Activated naive CD8-positive, alpha-beta T cell treated with anti-CD3 and anti-CD28 coated beads, Interleukin-2, amount 50 U/mL, for 24 hours (primary cell): ENCODE measurements around the gene MCF2.

ENCODE experiments used
- ATAC-seq: fragments of 150-1000 bp; cut with Tn5 transposase; one replicate; pipeline ENCODE4 v1.10.0; 2021
- DNase-seq: peaks from one replicate; pipeline ENCODE4 v3.0.0; 2021
- H3K27ac Mint-ChIP-seq: one replicate; pipeline ENCODE4 v1.8.0; 2021; ENCODE audit warnings: mild to moderate bottlenecking, mixed read lengths
- H3K27me3 Mint-ChIP-seq: one replicate; pipeline ENCODE4 v1.8.0; 2021; ENCODE audit warnings: mixed read lengths
- H3K36me3 Mint-ChIP-seq: one replicate; pipeline ENCODE4 v1.8.0; 2021; ENCODE audit warnings: low read depth, mixed read lengths
- H3K4me1 Mint-ChIP-seq: one replicate; pipeline ENCODE4 v1.8.0; 2021; ENCODE audit warnings: mixed read lengths
- H3K4me3 Mint-ChIP-seq: one replicate; pipeline ENCODE4 v1.8.0; 2021; ENCODE audit warnings: mild to moderate bottlenecking, moderate library complexity, mixed read lengths
- H3K9me3 Mint-ChIP-seq: one replicate; pipeline ENCODE4 v1.8.0; 2021; ENCODE audit warnings: mixed read lengths

The MCF2 gene

GRCh38 chrX:139708067-139708466, at the start of gene MCF2:
TSS of gene MCF2 (minus strand) at chrX:139708167. CDS start at chrX:139651744, 56,423 bp downstream.
- no peak within 1 kb of the TSS for H3K4me3 Mint-ChIP-seq
- no peaks in the 10 kb centered on the region for H3K27me3 Mint-ChIP-seq
- no peaks in the 10 kb centered on the region for H3K4me1 Mint-ChIP-seq
- no peak within 1 kb of the TSS for H3K27ac Mint-ChIP-seq
- H3K9me3 Mint-ChIP-seq = no peaks in the 10 kb centered on the region
- no peak for ATAC-seq
- peaks cover 5% of the 10 kb centered on the region for H3K36me3 Mint-ChIP-seq
- DNase-seq = no peak

- H3K27me3 Mint-ChIP-seq = no peaks in the 10 kb centered on the region
- H3K9me3 Mint-ChIP-seq = peaks cover 11% of the 10 kb centered on the region
- H3K36me3 Mint-ChIP-seq = peaks cover 46% of the 10 kb centered on the region
- peaks cover 2% of the 10 kb centered on the region for H3K4me1 Mint-ChIP-seq
- H3K4me3 Mint-ChIP-seq = no peak overlapping the region
- H3K27ac Mint-ChIP-seq = no peak overlapping the region
- DNase-seq (no peak), ATAC-seq (no peak)
Observed at GRCh38 chrX:139751053-139751452, 43.1 kb upstream of the MCF2 start.

- no peak overlapping the region for H3K27ac Mint-ChIP-seq
- ATAC-seq (no peak), DNase-seq (no peak)
- no peak overlapping the region for H3K4me3 Mint-ChIP-seq
- H3K36me3 Mint-ChIP-seq = peaks cover 39% of the 10 kb centered on the region
- no peaks in the 10 kb centered on the region for H3K27me3 Mint-ChIP-seq
- H3K4me1 Mint-ChIP-seq = peaks cover 2% of the 10 kb centered on the region
- H3K9me3 Mint-ChIP-seq = peaks cover 9% of the 10 kb centered on the region
Observed at GRCh38 chrX:139750390-139750789, 42.4 kb upstream of the MCF2 start.

GRCh38 chrX:139739138-139739537, 31.2 kb upstream of the MCF2 start:
- H3K27ac Mint-ChIP-seq = no peak overlapping the region
- no peaks in the 10 kb centered on the region for H3K27me3 Mint-ChIP-seq
- H3K36me3 Mint-ChIP-seq = peaks cover 24% of the 10 kb centered on the region
- peak; percentile 84 for ATAC-seq
- DNase-seq = peak; percentile 3
- no peak overlapping the region for H3K4me3 Mint-ChIP-seq
- H3K4me1 Mint-ChIP-seq = peaks cover 13% of the 10 kb centered on the region
- no peaks in the 10 kb centered on the region for H3K9me3 Mint-ChIP-seq

GRCh38 chrX:139738581-139738980, 30.6 kb upstream of the MCF2 start:
- peaks cover 26% of the 10 kb centered on the region for H3K36me3 Mint-ChIP-seq
- no peak overlapping the region for H3K4me3 Mint-ChIP-seq

GRCh38 chrX:139736151-139736550, 28.2 kb upstream of the MCF2 start:
- Mint-ChIP-seq H3K27ac (no peak overlapping the region), H3K4me3 (no peak overlapping the region), H3K9me3 (no peaks in the 10 kb centered on the region), H3K4me1 (peaks cover 13% of the 10 kb centered on the region), H3K27me3 (no peaks in the 10 kb centered on the region), H3K36me3 (peaks cover 28% of the 10 kb centered on the region)
- DNase-seq (no peak), ATAC-seq (no peak)

More at GRCh38 chrX:139738581-139738980, 30.6 kb upstream of the MCF2 start:
- DNase-seq (no peak), ATAC-seq (no peak)
- Mint-ChIP-seq H3K4me1 (peaks cover 13% of the 10 kb centered on the region), H3K9me3 (no peaks in the 10 kb centered on the region), H3K27me3 (no peaks in the 10 kb centered on the region), H3K27ac (no peak overlapping the region)

- ATAC-seq = no peak
- H3K36me3 Mint-ChIP-seq = peaks cover 19% of the 10 kb centered on the region
Observed at GRCh38 chrX:139734996-139735395, 27.0 kb upstream of the MCF2 start.

GRCh38 chrX:139725720-139726119, 17.8 kb upstream of the MCF2 start:
- Mint-ChIP-seq H3K4me3 (no peak overlapping the region), H3K4me1 (peaks cover 6% of the 10 kb centered on the region), H3K9me3 (no peaks in the 10 kb centered on the region), H3K27ac (no peak overlapping the region), H3K27me3 (no peaks in the 10 kb centered on the region), H3K36me3 (peaks cover 11% of the 10 kb centered on the region)
- ATAC-seq (no peak), DNase-seq (no peak)

More at GRCh38 chrX:139734996-139735395, 27.0 kb upstream of the MCF2 start:
- no peaks in the 10 kb centered on the region for H3K27me3 Mint-ChIP-seq
- DNase-seq = no peak
- no peak overlapping the region for H3K27ac Mint-ChIP-seq
- no peaks in the 10 kb centered on the region for H3K9me3 Mint-ChIP-seq
- no peak overlapping the region for H3K4me3 Mint-ChIP-seq
- peaks cover 9% of the 10 kb centered on the region for H3K4me1 Mint-ChIP-seq

- Mint-ChIP-seq H3K4me1 (peaks cover 6% of the 10 kb centered on the region), H3K9me3 (no peaks in the 10 kb centered on the region), H3K27me3 (no peaks in the 10 kb centered on the region), H3K4me3 (no peak overlapping the region), H3K27ac (no peak overlapping the region), H3K36me3 (peaks cover 11% of the 10 kb centered on the region)
- no peak for ATAC-seq
- DNase-seq = no peak
Observed at GRCh38 chrX:139724626-139725025, 16.7 kb upstream of the MCF2 start.

GRCh38 chrX:139720979-139721378, 13.0 kb upstream of the MCF2 start:
- no peak for DNase-seq
- no peak overlapping the region for H3K27ac Mint-ChIP-seq
- H3K27me3 Mint-ChIP-seq = no peaks in the 10 kb centered on the region
- H3K4me3 Mint-ChIP-seq = no peak overlapping the region
- peaks cover under 1% of the 10 kb centered on the region for H3K36me3 Mint-ChIP-seq
- H3K9me3 Mint-ChIP-seq = no peaks in the 10 kb centered on the region
- H3K4me1 Mint-ChIP-seq = peaks cover 6% of the 10 kb centered on the region
- no peak for ATAC-seq

GRCh38 chrX:139720136-139720535, 12.2 kb upstream of the MCF2 start:
- Mint-ChIP-seq H3K27me3 (no peaks in the 10 kb centered on the region), H3K4me1 (no peaks in the 10 kb centered on the region), H3K9me3 (no peaks in the 10 kb centered on the region), H3K36me3 (no peaks in the 10 kb centered on the region), H3K27ac (no peak overlapping the region), H3K4me3 (no peak overlapping the region)
- no peak for DNase-seq
- ATAC-seq = no peak

- Mint-ChIP-seq H3K4me3 (no peak overlapping the region), H3K9me3 (no peaks in the 10 kb centered on the region), H3K4me1 (no peaks in the 10 kb centered on the region), H3K27me3 (no peaks in the 10 kb centered on the region), H3K27ac (no peak overlapping the region), H3K36me3 (peaks cover 5% of the 10 kb centered on the region)
- no peak for DNase-seq
- ATAC-seq = no peak
Observed at GRCh38 chrX:139702658-139703057, 5.3 kb downstream of the MCF2 start.

- H3K27ac Mint-ChIP-seq = no peak overlapping the region
- H3K4me1 Mint-ChIP-seq = peaks cover 3% of the 10 kb centered on the region
- no peaks in the 10 kb centered on the region for H3K9me3 Mint-ChIP-seq
- ATAC-seq (no peak), DNase-seq (no peak)
- H3K27me3 Mint-ChIP-seq = peaks cover 10% of the 10 kb centered on the region
- peak overlapping the region; percentile 1 for H3K4me3 Mint-ChIP-seq
- H3K36me3 Mint-ChIP-seq = peaks cover 4% of the 10 kb centered on the region
Observed at GRCh38 chrX:139692908-139693307, 15.1 kb downstream of the MCF2 start.

GRCh38 chrX:139692506-139692849, 15.5 kb downstream of the MCF2 start:
- H3K36me3 Mint-ChIP-seq = peaks cover 4% of the 10 kb centered on the region
- ATAC-seq = no peak
- peak overlapping the region; percentile 1 for H3K4me3 Mint-ChIP-seq
- DNase-seq = no peak
- H3K4me1 Mint-ChIP-seq = peaks cover 3% of the 10 kb centered on the region
- no peak overlapping the region for H3K27ac Mint-ChIP-seq
- H3K27me3 Mint-ChIP-seq = peaks cover 10% of the 10 kb centered on the region
- H3K9me3 Mint-ChIP-seq = no peaks in the 10 kb centered on the region

GRCh38 chrX:139691843-139692505, 16.0 kb downstream of the MCF2 start:
- Mint-ChIP-seq H3K27me3 (peaks cover 10% of the 10 kb centered on the region), H3K27ac (no peak overlapping the region), H3K9me3 (no peaks in the 10 kb centered on the region), H3K36me3 (peaks cover 4% of the 10 kb centered on the region), H3K4me1 (peaks cover 3% of the 10 kb centered on the region), H3K4me3 (no peak overlapping the region)
- ATAC-seq = no peak
- DNase-seq = no peak

- Mint-ChIP-seq H3K27me3 (peaks cover 10% of the 10 kb centered on the region), H3K9me3 (no peaks in the 10 kb centered on the region), H3K27ac (no peak overlapping the region), H3K4me3 (no peak overlapping the region), H3K36me3 (peaks cover 4% of the 10 kb centered on the region), H3K4me1 (peaks cover 3% of the 10 kb centered on the region)
- DNase-seq (no peak), ATAC-seq (no peak)
Observed at GRCh38 chrX:139691493-139691842, 16.5 kb downstream of the MCF2 start.
